22Rv1 (cell line): Measurements from ENCODE around the gene LDLRAD2.

Experiments
- H3K27ac ChIP-seq: fragments of 450-650 bp; 2 replicates; pipeline ENCODE4 v1.5.1; 2017
- ZFX ChIP-seq: fragments of 450-650 bp; IDR thresholded peaks from 2 replicates; pipeline ENCODE4 v1.6.1; 2017; ENCODE audit warnings: antibody characterized with exemption, borderline replicate concordance
- TF ChIP-seq, protein P1 (sequence below): fragments of 450-650 bp; IDR thresholded peaks from 2 replicates; pipeline ENCODE4 v1.5.1; 2017; ENCODE audit warnings: mild to moderate bottlenecking

Gene LDLRAD2

DNA sequence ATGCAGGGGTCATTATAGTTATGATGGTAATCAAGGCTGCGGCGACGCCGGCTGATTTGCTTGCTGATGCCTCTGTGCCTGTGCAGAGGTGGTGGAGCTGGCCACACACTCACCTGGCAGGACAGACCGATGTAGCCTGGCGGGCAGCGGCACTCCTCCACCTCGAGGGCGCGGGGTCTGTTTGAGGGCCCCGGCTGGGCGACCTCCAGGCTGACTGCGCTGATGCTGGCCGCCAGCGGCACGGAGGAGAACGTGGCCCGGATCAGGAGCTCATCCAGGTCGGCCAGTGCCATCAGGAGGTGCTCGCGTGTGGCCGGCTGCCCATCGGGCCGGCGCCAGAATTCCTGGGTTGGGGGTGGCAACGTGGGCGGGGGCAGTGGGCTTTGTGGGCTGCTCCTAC is 52.7 kb downstream of the LDLRAD2 start:
- no peak overlapping the region for H3K27ac ChIP-seq
- TF ChIP-seq, protein P1, sequence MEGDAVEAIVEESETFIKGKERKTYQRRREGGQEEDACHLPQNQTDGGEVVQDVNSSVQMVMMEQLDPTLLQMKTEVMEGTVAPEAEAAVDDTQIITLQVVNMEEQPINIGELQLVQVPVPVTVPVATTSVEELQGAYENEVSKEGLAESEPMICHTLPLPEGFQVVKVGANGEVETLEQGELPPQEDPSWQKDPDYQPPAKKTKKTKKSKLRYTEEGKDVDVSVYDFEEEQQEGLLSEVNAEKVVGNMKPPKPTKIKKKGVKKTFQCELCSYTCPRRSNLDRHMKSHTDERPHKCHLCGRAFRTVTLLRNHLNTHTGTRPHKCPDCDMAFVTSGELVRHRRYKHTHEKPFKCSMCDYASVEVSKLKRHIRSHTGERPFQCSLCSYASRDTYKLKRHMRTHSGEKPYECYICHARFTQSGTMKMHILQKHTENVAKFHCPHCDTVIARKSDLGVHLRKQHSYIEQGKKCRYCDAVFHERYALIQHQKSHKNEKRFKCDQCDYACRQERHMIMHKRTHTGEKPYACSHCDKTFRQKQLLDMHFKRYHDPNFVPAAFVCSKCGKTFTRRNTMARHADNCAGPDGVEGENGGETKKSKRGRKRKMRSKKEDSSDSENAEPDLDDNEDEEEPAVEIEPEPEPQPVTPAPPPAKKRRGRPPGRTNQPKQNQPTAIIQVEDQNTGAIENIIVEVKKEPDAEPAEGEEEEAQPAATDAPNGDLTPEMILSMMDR, result no peak
- TF ChIP-seq ZFX, result no peak

DNA sequence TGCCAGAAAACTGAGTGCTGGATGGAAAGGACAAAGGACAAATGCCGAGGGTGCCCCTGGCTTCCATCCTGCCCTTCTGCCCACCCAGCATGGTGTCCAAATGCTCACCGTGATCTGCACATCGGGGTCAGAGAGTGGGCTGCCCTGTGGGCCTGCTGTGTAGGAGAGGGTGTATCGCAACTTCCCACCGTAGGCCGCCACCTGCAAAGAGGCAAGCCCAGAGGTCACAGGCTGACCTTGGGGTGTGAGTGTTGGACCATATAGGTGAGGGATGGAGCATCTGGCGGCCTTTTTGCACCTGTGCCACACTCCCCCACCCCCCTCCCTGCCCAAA is 53.5 kb downstream of the LDLRAD2 start:
- no peak overlapping the region for H3K27ac ChIP-seq
- TF ChIP-seq, protein P1, result no peak
- TF ChIP-seq ZFX, result no peak

DNA sequence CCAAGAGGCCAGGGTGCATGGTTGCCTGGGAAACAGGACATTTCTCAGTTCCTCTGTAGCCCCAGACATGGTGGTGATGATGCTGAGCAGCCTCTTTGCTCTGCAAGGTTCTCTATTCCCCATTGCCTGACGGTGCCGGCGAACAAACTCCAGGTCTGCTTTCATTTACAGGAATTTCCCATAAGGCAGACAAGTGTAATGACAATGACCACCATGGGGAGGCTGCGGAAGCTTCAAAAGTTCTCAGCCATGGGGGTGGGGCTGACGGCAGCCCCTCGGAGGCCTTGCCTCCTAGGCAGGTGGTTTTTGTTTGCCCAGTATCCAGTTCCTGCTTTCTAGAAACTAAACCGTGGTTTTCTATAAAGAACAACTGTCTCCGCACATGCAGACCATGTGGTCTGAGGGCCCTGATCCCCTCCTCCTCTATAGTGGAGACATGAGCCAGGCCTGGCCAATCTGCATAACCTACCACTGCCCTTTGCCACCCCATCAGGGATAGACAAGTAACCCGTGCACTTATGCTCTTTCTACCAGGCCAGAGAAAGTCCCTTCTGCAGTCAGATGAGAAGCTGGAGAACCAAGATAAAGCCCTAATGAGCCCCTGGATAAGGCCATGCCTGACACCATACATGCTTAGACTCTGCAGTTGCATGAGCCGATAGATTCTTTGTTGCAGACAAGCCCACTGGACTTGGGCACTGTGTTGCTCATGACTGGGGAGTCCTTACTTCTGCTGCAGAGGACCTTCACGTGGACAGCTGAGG is 54.1 kb downstream of the LDLRAD2 start:
- H3K27ac ChIP-seq, result no peak overlapping the region
- TF ChIP-seq, protein P1, result no peak
- no peak for TF ChIP-seq ZFX

DNA sequence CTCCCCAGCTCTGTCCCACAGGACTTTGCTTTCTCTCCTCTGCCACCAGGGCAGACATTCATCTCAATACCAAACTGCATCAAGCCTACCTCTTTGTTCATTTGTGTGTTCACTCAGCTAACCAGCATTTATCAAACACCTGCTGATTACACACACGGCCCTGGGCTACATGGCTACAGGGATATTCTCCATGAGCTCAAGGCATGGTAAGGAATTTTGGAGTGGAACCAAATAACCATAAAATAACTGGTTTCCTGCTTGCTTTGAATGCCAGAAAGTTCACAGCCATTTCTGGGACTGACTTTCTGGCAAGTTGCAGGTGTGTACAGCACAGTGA is 54.6 kb downstream of the LDLRAD2 start:
- H3K27ac ChIP-seq, result no peak overlapping the region
- TF ChIP-seq, protein P1, result no peak
- no peak for TF ChIP-seq ZFX

DNA sequence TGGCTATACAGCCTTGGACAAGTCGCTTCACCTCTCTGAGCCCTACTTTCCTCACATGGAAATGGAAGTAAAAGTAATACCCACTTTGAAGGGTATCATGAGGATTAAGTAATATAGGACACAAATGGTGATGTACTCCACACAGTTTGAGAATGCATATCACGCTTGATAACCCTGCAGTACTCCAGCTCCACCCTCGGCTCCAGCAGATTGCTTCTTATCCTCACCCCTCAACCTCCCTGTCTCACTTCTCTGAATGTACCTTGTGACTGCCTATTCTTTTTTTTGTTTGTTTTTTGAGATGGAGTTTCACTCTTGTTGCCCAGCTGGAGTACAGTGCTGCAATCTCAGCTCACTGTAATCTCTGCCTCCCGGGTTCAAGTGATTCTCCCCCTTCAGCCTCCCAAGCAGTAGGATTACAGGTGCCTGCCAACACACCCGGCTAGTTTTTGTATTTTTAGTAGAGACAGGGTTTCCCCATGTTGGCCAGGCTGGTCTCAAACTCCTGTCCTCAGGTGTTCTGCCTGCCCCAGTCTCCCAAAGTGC is 55.5 kb downstream of the LDLRAD2 start:
- TF ChIP-seq, protein P1, result no peak
- no peak for TF ChIP-seq ZFX
- H3K27ac ChIP-seq, result no peak overlapping the region

DNA sequence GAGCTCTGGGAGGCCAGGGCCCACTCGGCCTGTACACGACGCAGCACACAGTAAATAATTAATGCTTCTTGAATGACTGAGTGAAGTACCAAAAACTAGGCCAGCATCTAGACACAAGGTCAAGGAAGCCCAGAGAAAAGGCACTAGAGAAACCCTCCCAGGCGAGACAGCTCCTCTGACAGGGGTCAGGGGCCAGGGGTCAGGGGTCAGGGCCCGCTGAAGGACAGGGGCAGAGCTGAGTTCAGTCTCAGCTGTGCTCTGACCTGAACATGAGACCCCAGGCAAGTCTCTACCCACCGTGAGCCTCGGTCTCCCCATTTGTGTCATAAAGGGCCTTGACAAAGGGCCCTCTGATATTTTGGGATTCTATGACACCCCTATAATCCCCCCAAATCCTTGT is 56.4 kb downstream of the LDLRAD2 start:
- H3K27ac ChIP-seq, result no peak overlapping the region
- TF ChIP-seq ZFX, result no peak
- TF ChIP-seq, protein P1, result no peak

DNA sequence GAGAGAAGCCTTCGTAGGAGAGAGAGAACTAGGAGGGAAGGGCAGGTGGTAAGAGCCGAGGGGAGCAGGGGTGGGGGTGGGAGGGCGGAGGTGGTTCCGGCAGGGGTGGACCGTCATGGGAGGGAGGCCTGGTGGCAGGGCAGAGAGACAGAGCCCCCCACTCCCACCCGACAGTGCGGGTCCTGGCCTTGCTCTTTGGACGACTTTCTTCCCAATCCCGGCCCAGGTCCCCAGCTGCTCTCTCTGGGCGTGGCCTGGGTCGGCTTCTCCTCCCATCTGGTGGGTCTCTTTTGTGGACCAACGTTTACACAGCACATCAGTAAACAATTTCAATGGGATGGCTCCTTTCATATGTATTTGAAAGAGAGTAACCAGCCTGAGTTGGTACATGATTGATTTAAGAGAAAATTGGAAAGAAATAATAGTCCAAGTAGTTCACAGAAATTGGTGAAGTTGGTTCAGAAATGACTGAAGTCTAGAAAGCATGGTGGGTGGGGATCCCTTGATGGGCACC is 56.9 kb downstream of the LDLRAD2 start:
- no peak overlapping the region for H3K27ac ChIP-seq
- no peak for TF ChIP-seq ZFX
- TF ChIP-seq, protein P1, result no peak
